HUES64 (cell line): ENCODE data around the gene DYSF.

Source experiments
- H3K27ac ChIP-seq: 2 replicates; pipeline ENCODE4 v1.7.0; 2013; ENCODE audit warnings: low read depth, low read length, inconsistent platforms
- H3K27me3 ChIP-seq: 2 replicates; pipeline ENCODE4 v1.6.1; 2013; ENCODE audit warnings: mild to moderate bottlenecking, low read length; ENCODE audit not compliant: insufficient read depth
- H3K36me3 ChIP-seq: 2 replicates; pipeline ENCODE4 v1.6.1; 2013; ENCODE audit warnings: mild to moderate bottlenecking, low read length; ENCODE audit not compliant: insufficient read depth
- H3K4me1 ChIP-seq: 2 replicates; pipeline ENCODE4 v1.6.1; 2013; ENCODE audit warnings: mild to moderate bottlenecking, low read length, moderate library complexity; ENCODE audit not compliant: insufficient read depth
- H3K4me3 ChIP-seq: 2 replicates; pipeline ENCODE4 v1.5.1; 2013; ENCODE audit warnings: mild to moderate bottlenecking, low read length, moderate library complexity
- H3K9ac ChIP-seq: 2 replicates; pipeline ENCODE4 v1.6.1; 2013; ENCODE audit warnings: mild to moderate bottlenecking, low read depth, low read length
- H3K9me3 ChIP-seq: 2 replicates; pipeline ENCODE4 v1.6.1; 2013; ENCODE audit warnings: low read depth, low read length; ENCODE audit not compliant: insufficient read depth
- WGBS: fragments of 150-250, 120-280 bp; methylation state at CpG from one replicate; pipeline ENCODE4 v1.1.7; 2013; ENCODE audit warnings: missing lambda C conversion rate; 5-methylcytosine and 5-hydroxymethylcytosine counted together

DYSF gene

DNA sequence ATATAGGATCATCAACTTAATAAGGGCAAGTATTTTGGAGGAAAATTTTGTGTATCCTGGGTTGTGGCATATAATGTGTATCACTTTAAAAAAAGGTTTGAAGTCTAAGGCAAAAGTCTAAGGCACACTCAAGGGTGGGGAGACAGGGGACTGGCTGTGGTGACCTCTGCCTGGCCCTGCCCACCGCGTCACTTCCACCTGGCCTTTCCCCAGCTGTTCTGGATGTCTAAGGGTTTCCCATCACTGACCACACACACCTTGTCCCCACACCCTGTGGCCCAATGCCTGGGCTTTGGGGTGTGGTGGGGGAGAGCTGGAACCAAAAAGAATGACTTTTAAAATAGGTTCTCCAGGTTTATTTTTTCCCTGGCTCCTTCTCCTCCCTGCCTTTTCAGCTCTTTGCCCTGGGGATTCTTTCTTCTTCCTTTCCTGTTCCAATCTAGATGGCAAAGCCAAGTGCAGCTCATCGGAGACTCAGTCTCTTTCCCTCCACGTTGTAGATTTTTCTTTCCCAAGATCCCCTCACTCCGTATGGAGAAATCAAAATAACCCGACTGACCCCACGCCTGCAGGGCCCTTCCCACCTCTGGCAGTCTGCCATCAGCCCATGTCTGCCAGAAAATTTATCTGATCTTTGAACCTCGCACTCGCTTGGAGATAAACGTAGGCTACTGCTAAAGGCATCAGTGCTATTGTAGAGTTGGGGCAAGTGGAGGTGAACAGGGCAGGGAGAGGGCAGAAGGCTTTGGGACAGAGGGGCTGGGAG, 257.2 kb downstream of the DYSF start:
- 87% methylated on average over 10 of the region's 10 CpGs for WGBS
- no peak overlapping the region for H3K27ac ChIP-seq
- H3K36me3 ChIP-seq = no peaks in the 10 kb centered on the region
- no peaks in the 10 kb centered on the region for H3K27me3 ChIP-seq
- no peaks in the 10 kb centered on the region for H3K9me3 ChIP-seq
- no peak overlapping the region for H3K9ac ChIP-seq
- H3K4me3 ChIP-seq = no peak overlapping the region
- no peaks in the 10 kb centered on the region for H3K4me1 ChIP-seq

DNA sequence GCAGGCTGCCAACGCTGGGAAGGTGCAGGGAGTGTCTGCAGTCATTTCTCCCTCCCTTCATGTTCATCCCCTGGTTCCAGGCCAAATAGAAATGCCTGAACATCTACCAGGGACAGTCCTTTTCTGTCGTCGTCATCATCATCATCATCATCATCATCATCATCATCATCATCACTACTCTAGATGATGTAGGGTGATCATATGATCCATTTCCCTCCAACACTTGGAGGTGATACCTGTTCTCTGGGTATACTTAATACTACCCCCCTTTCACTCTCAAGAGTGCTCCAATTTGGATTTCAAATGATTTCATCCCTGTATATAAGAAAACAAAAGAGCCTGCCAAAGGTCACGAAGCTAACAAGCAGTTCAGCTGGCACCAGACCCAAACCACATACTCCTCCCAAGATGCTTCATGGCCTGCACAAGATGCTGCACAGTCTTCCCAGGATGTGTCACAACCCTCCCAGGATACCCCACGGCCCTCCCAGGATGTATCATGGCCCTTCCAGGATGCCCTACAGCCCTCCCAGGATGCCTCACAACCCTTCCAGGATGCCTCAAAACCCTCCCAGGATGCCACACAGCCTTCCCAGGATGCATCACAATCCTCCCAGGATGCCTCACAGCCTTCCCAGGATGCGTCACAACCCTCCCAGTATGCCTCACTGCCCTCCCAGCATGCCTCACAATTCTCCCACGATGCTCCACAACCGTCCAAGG, 257.9 kb downstream of the DYSF start:
- Histone ChIP-seq H3K36me3 (no peaks in the 10 kb centered on the region), H3K9ac (no peak overlapping the region), H3K4me1 (no peaks in the 10 kb centered on the region), H3K27me3 (no peaks in the 10 kb centered on the region), H3K27ac (no peak overlapping the region), H3K4me3 (no peak overlapping the region), H3K9me3 (no peaks in the 10 kb centered on the region)
- 84% methylated on average over 8 of the region's 8 CpGs for WGBS

DNA sequence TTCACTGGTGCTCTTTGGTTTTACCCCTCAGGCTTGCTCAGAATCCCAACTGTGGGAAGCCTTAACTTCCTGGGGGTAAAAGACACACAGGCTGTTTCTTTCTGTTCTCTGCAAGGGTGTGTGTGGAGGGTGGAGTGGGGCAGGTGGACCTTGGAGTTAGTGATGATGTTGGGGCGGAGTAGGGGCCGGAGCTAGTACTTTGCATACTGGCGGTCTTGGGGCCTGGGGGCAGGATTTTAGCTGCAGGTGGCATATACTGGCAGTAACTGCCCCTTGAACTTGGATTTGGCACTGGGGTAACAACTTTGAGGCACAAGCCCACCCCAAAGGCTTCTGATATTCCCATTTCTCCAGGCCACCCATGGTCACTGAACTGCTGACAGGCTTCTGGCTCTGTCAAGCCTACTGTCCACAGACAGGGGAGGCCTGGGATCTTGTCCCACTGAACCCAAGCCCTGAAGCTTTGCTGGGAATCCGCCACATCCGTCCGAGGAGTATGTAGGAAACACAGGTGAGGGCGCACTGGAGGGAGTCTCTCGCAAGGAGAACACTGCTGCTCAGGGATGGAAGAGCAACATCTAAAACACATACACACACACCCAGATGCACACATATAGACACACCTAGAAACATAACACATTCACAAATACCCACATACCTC, 258.9 kb downstream of the DYSF start:
- Histone ChIP-seq H3K27ac (no peak overlapping the region), H3K36me3 (no peaks in the 10 kb centered on the region), H3K9me3 (no peaks in the 10 kb centered on the region), H3K4me1 (no peaks in the 10 kb centered on the region), H3K9ac (no peak overlapping the region), H3K4me3 (no peak overlapping the region), H3K27me3 (no peaks in the 10 kb centered on the region)
- 94% methylated on average over 8 of the region's 8 CpGs for WGBS

DNA sequence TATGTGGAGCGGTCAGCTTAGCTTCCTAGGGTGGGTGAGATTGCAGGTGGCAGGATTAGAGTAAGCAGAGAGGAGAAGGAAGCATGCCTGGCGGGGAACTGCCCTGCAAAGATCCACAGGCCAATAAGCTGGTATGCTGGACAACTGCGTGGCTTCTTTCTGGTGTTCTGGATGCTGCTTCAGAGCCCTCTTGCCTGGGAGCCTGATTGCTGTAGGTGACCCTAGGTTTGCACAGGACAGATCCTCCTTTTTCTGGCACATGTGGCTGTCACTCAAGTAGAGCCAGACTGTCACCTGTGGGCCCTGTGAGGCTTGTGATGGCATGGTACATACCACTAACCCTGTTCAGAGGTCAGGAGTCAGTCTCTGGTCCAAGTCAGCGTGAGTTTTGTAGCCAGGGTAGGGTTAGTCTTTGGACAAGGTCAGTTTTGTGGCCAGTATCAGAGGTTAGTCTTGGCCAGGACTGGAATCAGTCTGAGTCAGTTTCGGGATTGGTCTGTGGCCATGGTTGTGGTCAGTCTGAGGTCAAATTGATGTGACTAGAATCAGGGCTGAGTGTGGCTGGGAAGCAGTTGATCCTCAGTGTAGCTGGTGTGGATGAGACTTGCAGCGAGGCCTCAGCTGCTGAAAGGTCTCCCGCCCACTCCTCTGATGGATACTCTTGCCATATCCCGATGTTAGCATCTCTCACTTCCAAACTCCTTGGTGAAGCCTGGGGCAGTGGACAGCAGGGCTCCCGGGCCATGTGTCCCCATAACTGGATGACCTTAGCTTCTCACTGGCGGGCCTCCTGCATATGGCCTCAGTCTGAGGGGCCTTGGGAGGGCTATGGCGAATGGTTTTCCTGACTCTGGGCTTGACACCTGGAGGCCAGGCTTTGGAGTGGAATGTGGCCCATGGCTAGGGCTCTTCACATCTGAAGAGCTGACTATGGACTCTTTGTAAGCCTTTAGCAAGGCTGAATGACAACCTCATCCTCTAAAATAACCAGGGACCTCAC, 260.5 kb downstream of the DYSF start:
- H3K36me3 ChIP-seq = no peaks in the 10 kb centered on the region
- H3K27ac ChIP-seq = no peak overlapping the region
- H3K9ac ChIP-seq = no peak overlapping the region
- WGBS = 94% methylated on average over 11 of the region's 11 CpGs
- no peak overlapping the region for H3K4me3 ChIP-seq
- no peaks in the 10 kb centered on the region for H3K9me3 ChIP-seq
- no peaks in the 10 kb centered on the region for H3K27me3 ChIP-seq
- no peaks in the 10 kb centered on the region for H3K4me1 ChIP-seq

DNA sequence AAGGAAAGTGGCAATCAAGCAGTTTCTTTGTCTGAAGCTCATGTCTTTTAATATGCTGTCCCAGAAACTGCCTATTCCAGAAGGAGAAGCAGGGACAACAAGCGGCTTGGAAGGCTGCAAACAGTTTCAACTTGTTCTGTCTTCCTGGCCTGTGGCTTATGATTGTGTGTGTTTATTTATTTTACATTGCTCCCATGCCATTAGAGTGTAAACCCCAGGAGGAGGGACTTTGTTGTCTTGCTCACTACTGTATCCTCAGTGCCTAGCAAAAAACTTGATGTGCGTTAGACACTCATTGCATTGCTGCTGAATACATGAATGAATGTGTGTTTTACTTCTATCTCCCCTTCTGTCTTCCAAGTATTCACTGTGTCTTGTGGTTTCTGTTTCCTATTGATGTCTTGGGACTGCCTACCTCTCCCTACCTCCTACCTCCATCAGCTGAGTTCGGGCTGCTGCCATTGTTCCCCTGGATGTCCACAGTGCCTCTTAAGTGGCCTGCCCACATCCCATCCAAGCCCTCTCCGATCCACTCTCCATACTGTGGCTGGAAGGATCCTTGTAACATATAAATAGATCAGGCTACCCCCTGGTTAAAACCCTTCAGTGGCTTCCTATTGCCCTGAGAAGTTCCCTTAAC, 261.4 kb downstream of the DYSF start:
- 93% methylated on average over 4 of the region's 4 CpGs for WGBS
- Histone ChIP-seq H3K27me3 (no peaks in the 10 kb centered on the region), H3K9me3 (no peaks in the 10 kb centered on the region), H3K9ac (no peak overlapping the region), H3K36me3 (no peaks in the 10 kb centered on the region), H3K4me1 (no peaks in the 10 kb centered on the region), H3K4me3 (no peak overlapping the region), H3K27ac (no peak overlapping the region)

DNA sequence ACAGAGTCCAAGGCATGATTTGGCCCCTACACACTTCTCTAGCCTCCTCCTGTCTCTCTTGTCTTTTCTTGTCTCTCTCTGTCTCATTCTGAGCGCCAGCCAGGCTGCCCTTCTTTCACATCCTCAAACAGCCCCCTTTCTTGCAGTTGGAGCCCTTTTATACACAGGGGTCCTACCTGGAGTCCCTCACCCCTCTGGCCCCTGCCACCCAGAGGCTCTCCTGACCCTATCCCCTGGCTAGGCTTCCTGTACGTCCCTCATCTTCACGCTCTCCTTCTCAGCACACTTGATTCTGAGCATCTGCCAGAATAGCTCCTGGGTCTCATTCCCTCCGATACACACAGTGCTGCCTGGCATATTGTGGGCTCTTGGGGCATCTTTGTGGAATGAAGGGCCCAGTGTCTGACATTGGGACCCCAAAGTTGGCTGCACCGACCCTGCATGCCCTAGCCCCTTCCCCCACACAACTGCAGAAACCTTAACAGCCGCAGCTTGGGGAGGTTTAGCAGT, 261.9 kb downstream of the DYSF start:
- Histone ChIP-seq H3K4me1 (no peaks in the 10 kb centered on the region), H3K9me3 (no peaks in the 10 kb centered on the region), H3K4me3 (no peak overlapping the region), H3K27ac (no peak overlapping the region), H3K27me3 (no peaks in the 10 kb centered on the region), H3K9ac (no peak overlapping the region), H3K36me3 (no peaks in the 10 kb centered on the region)
- 93% methylated on average over 6 of the region's 6 CpGs for WGBS

DNA sequence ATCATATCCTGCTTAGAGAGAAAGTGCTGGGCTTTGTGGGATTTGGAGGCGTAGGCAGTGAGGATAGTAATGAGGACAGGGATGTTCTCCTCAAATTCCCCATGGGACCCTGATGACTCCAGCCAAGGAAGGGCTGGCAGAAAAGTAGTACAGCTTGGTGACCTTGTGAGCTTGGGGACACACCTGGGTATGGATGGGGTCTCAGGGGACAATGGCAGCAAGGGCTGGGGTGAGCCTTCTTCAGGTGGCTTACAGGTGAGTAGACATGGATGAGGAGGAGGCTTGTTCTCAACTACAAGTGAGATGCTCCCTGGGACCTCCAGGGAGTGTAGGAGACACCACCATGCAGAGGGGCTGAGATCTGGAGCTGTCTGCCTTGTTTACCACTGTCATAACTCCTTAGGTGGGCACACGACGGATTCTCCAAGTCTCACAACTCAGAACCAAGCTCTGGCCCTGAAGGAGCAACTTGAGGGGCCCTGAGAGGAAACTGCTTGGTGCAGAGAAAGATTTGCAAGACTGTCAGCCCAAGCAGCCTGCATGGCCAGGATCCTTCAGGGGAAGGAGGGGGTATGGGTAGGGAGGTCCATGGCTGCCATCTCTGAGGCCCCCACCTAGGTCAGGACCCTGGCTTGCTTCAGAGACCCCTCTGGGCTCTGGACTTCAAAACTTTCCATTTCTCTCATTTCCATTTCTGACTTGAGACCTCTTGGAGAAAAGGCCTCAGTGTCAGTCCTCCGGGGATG, 262.8 kb downstream of the DYSF start:
- H3K4me3 ChIP-seq = no peak overlapping the region
- H3K36me3 ChIP-seq = no peaks in the 10 kb centered on the region
- no peaks in the 10 kb centered on the region for H3K9me3 ChIP-seq
- H3K9ac ChIP-seq = no peak overlapping the region
- WGBS = 91% methylated on average over 4 of the region's 4 CpGs
- H3K27ac ChIP-seq = no peak overlapping the region
- no peaks in the 10 kb centered on the region for H3K27me3 ChIP-seq
- H3K4me1 ChIP-seq = no peaks in the 10 kb centered on the region

DNA sequence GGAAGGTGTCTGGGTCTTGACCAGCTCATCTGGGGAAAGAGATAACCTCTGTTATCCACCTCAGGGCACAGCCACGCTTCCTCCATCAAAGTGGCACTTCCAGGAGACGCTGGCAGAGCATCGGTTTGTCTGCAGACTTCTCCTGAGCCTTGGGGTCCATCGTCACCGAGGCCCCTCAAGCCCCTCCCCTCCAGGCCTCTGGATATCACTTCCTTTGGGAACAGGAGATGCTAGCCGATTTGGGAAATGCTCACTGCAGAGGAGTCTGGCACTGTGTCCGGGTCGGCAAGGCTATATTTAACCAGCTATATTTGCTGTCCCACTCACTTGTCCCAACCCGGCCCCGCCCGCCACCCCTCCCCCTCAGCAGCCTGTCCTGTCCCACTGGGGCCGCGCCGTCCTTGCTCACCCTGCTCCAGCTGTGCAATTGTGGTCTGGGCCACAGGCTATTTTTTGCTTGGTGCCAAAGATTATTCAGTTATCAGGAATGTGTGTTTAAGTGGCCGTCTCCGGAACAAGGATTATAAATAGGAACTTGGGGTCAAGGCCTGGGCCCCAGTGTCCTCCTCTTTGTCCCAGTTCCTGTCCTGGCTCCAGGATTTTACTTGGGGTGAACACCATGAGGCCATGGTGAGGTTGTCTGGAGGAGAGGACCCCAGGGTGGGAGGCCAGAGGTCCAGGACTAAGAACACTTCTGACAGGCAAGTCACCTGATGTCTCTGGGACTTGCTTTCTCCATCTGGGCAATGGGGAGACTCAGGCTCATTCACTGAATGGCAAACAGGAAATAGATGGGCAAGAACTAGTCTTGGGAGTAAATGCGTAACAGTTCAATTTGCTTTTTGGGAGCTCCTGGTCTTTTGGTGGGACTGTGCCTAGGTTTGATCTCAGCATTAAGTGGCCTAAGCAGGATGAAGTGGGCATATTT, 263.6 kb downstream of the DYSF start:
- Histone ChIP-seq H3K9ac (no peak overlapping the region), H3K4me1 (no peaks in the 10 kb centered on the region), H3K27me3 (no peaks in the 10 kb centered on the region), H3K27ac (no peak overlapping the region), H3K36me3 (no peaks in the 10 kb centered on the region), H3K9me3 (no peaks in the 10 kb centered on the region), H3K4me3 (no peak overlapping the region)
- WGBS = 92% methylated on average over 17 of the region's 17 CpGs

DNA sequence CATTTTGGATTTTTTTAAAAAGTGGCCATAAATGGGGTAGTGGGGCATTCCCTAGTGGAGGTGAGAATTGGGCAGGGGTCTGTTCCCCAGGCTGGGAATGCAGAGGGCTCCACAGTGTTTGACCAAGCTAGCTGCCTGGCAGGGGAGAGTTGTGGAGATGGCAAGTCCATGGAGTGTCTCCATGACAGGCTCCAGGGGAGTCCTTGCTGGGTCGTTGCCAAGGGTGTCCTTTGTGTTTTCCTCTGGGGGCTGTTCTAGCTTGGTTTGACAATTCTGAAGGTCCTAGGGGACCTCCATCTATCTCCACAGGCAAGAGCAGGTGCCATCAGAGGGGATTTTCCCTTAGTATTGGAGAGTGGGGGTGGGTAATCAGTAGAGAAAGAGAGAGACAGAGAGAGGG, 265.3 kb downstream of the DYSF start:
- Histone ChIP-seq H3K27ac (no peak overlapping the region), H3K9me3 (no peaks in the 10 kb centered on the region), H3K36me3 (no peaks in the 10 kb centered on the region), H3K9ac (no peak overlapping the region), H3K27me3 (no peaks in the 10 kb centered on the region; the same call in 1 of the 2 replicates), H3K4me1 (no peaks in the 10 kb centered on the region), H3K4me3 (no peak overlapping the region)
- 89% methylated on average over 1 of the region's 1 CpG for WGBS
